ENCODE data around the gene LCN6.

- TF ChIP-seq POLR2A (IDR thresholded peaks at IDR 0.05) (no peak), CTCF (IDR thresholded peaks at IDR 0.05) (no peak)
Observed at GRCh38 chr9:136739509-136739908, 8.8 kb downstream of the LCN6 start.
